ENCODE results near the gene CKM. TPM values are rescaled to one million over a fixed set of nuclear protein-coding genes. Genes with fewer than 3 reads are reported as not detected.
"Not testable (repeated sequence)": the region's sequence is repeated elsewhere in the genome, so short reads cannot be mapped to it uniquely, and the experiment has no call there.

The CKM gene
- total RNA-seq, 1 donor from 2014 or later, result not detected

DNA sequence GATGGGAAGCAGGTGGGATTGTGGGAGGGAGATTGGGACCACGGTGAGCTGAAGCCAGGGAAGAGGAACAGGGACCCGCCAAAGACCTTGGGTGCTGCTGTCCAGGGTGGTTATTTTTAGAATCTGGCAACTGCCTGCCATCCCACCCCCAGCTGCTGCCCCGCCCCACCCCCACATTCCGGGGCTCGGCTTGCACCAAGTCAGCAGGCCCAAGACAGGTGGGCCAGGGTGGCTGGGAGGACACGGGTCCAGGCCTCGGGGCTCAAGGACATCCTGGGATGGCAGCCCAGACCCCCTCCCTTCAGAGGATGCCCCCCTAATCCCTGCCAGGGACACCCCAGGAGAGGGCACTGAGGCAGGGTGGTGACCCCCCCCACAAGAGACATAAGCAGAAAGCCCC, 827 bp downstream of the CKM start:
- TF ChIP-seq, protein P1, sequence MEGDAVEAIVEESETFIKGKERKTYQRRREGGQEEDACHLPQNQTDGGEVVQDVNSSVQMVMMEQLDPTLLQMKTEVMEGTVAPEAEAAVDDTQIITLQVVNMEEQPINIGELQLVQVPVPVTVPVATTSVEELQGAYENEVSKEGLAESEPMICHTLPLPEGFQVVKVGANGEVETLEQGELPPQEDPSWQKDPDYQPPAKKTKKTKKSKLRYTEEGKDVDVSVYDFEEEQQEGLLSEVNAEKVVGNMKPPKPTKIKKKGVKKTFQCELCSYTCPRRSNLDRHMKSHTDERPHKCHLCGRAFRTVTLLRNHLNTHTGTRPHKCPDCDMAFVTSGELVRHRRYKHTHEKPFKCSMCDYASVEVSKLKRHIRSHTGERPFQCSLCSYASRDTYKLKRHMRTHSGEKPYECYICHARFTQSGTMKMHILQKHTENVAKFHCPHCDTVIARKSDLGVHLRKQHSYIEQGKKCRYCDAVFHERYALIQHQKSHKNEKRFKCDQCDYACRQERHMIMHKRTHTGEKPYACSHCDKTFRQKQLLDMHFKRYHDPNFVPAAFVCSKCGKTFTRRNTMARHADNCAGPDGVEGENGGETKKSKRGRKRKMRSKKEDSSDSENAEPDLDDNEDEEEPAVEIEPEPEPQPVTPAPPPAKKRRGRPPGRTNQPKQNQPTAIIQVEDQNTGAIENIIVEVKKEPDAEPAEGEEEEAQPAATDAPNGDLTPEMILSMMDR (conservative IDR thresholded peaks at IDR 0.05; ENCODE audit: low read depth, low read length), result no peak
- DNase-seq (ENCODE audit: low read depth), result no peak
- no peak overlapping the region for H3K4me3 ChIP-seq (ENCODE audit: low read depth, low read length)

DNA sequence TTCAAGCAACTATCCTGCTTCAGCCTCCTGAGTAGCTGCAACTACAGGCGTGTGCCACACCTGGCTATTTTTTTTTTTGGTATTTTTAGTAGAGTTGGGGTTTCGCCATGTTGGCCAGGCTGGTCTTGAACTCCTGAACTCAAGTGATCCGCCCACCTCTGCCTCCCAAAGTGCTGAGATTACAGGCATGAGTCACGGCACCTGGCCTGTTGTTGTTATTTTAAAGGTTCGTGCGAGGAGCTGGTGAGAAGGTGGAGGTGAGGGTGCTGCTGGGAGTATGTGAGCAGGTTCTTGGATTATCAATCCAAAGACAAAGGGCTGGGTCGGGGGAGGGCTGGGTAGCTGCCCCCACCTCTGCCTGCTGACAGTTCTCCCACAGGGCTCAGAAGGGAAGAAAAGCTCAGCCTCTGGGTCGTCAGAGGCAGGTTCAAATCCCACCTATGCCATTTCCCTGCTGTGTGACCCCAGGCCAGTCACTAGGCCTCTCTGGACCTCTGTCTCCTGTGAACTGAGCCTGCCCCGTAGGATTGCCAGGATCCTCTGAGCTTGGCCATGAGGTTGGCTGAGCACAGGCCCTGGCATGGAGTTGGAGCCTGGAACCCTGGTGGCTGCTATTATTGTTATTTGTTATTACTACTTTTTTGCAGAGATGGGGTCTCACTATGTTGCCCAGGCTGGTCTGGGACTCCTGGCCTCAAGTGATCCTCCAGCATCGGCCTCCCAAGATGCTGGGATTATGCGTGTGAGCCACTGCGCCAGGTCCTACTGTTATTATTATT, 1.5 kb downstream of the CKM start:
- H3K4me3 ChIP-seq (ENCODE audit: low read depth, low read length), result no peak overlapping the region
- TF ChIP-seq, protein P1 (conservative IDR thresholded peaks at IDR 0.05; ENCODE audit: low read depth, low read length), result no peak
- DNase-seq (ENCODE audit: low read depth), result no peak

DNA sequence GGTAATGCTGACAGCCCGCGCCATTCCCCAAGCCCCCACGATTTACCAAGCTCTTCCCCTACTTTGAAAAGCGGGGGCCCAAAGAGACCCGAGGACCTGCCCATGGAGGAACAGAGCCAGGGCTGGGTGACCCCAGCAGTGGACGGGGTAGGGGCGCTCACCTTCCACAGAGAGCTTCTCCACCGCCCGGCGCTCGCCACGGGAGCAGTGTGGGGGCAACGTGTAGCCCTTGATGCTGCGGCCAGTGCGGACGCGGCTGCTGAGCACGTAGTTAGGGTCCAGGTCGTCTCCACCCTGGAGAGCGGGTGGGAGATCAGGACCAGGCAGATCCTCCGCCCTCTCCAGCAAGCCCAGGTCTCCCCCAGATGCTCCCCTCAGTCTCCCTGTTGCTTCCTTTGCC, 7.4 kb downstream of the CKM start:
- TF ChIP-seq, protein P1 (conservative IDR thresholded peaks at IDR 0.05; ENCODE audit: low read depth, low read length), result no peak
- no peak overlapping the region for H3K4me3 ChIP-seq (ENCODE audit: low read depth, low read length)
- no peak for DNase-seq (ENCODE audit: low read depth)

DNA sequence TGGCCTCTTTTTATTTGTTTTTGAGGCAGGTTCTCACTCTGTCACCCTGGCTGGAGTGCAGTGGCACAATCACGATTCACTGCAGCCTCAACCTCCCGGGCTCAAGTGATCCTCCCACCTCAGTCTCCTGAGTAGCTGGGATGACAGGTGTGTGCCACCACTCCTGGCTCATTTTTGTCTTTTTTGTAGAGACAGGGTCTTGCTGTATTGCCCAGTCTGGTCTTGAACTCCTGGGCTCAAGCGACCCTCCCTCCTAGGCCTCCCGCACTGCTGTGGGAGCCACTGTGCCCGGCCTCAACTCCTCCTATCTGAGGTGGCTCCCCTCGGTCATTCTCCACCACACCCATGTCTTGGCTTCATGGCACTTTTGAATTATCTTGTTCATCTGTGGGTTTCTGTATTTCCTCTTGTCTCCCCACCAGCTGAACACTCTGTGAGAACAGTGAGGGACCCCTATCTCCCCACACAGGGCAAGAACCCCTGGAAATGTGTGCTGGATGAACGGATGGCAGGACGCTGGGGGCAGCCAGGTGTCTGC, 7.9 kb downstream of the CKM start:
- no peak overlapping the region for H3K4me3 ChIP-seq (ENCODE audit: low read depth, low read length)
- no peak for DNase-seq (ENCODE audit: low read depth)
- TF ChIP-seq, protein P1 (conservative IDR thresholded peaks at IDR 0.05; ENCODE audit: low read depth, low read length), result no peak

DNA sequence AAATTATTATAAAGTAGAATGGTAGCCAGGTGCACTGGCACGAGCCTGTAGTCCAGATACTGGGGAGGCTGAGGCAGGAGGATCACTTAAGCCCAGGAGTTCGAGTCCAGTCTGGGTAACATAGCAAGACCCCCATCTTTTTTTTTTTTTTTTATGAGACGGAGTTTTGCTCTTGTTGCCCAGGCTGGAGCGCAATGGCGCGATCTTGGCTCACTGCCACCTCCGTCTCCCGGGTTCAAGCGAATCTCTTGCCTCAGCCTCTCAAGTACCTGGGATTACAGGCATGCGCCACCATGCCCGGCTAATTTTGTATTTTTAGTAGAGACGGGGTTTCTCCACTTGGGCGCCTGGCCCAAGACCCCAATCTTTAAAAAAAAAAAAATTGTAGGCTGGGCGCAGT, 10.4 kb downstream of the CKM start:
- H3K4me3 ChIP-seq (ENCODE audit: low read depth, low read length); DNase-seq (ENCODE audit: low read depth): not testable (repeated sequence)

DNA sequence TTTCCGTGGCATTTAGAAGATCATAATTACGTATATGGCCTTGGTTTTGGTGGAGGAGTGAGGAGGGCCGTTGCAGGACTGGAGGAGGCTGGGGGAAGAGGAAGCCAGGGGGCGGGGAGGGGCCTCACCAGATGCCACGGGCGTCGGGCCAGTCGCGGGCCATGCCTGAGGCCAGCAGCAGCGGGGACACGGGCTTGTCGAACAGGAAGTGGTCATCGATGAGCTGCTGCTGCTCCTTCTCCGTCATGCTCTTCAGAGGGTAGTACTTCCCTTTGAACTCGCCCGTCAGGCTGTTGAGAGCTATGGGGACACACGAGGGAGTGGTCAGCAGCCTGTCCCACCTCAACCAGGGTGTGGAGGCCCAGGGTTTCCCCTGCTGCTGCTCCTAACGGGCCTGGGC, 11.1 kb downstream of the CKM start:
- TF ChIP-seq, protein P1 (conservative IDR thresholded peaks at IDR 0.05; ENCODE audit: low read depth, low read length), result no peak
- no peak overlapping the region for H3K4me3 ChIP-seq (ENCODE audit: low read depth, low read length)
- DNase-seq (ENCODE audit: low read depth), result no peak

DNA sequence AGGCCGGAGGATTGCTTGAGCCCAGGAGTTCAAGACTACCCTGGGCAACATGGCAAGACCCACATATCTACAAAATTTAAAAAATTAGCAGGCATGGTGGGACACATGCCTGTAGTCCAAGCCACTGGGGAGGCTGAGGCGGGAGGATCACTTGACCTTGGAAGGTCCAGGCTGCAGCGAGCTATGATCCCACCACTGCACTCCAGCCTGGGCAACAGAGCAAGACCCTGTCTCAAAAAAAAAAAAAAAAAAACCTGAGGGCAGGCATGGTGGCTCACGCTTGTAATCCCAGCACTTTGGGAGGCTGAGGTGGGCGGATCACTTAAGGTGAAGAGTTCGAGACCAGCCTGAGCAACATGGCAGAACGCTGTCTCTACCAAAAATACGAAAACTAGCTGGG, 13.4 kb downstream of the CKM start:
- not testable (repeated sequence) for H3K4me3 ChIP-seq (ENCODE audit: low read depth, low read length); DNase-seq (ENCODE audit: low read depth)

DNA sequence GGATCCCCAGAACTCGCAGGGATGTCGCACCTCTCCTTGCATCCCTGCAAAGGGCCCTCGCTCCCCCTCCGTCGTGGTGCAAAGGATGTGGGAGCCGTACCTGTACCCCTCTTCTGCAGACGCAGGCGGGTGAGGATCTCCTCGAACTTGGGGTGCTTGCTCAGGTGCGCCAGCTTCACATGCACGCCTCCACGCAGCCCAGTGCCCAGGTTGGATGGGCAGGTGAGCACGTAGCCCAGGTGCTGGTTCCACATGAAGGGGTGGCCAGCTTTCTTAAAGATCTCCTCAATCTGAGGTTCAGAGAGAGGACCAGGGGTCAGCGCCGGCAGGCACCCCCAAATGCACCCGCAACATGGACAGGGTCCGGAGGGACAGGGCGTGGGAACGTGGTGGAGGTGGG, 15.3 kb downstream of the CKM start:
- no peak for DNase-seq (ENCODE audit: low read depth)
- no peak overlapping the region for H3K4me3 ChIP-seq (ENCODE audit: low read depth, low read length)
- TF ChIP-seq, protein P1 (conservative IDR thresholded peaks at IDR 0.05; ENCODE audit: low read depth, low read length), result no peak
